Chondrocyte (in vitro differentiated cells): Measurements from ENCODE around the gene CCL23. TPM values are rescaled to one million over a fixed set of nuclear protein-coding genes. Genes with fewer than 3 reads are reported as not detected.
"Not testable (repeated sequence)": the region's sequence is repeated elsewhere in the genome, so short reads cannot be mapped to it uniquely, and the experiment has no call there.

Source experiments
- DNase-seq: peaks from one replicate; pipeline ENCODE4 v3.0.0; 2021; ENCODE audit warnings: mixed read lengths, low spot score
- H3K27ac Mint-ChIP-seq: one replicate; pipeline ENCODE4 v1.8.0; 2021; ENCODE audit warnings: mild to moderate bottlenecking, moderate library complexity, mixed read lengths; ENCODE audit not compliant: unreplicated experiment
- H3K27me3 Mint-ChIP-seq: 2 replicates; pipeline ENCODE4 v1.8.0; 2021; ENCODE audit warnings: low read depth, mixed read lengths
- H3K36me3 Mint-ChIP-seq: 2 replicates; pipeline ENCODE4 v1.8.0; 2021; ENCODE audit warnings: low read depth, mixed read lengths
- H3K4me1 Mint-ChIP-seq: 2 replicates; pipeline ENCODE4 v1.8.0; 2021; ENCODE audit warnings: low read depth, mild to moderate bottlenecking, mixed read lengths
- H3K4me3 Mint-ChIP-seq: one replicate; pipeline ENCODE4 v1.8.0; 2021; ENCODE audit warnings: mild to moderate bottlenecking, moderate library complexity, mixed read lengths; ENCODE audit not compliant: unreplicated experiment
- H3K9me3 Mint-ChIP-seq: 2 replicates; pipeline ENCODE4 v1.8.0; 2021; ENCODE audit warnings: low read depth, mixed read lengths
- total RNA-seq: library from RNA; stranded (reverse); gene quantifications from 3 replicates; pipeline ENCODE4 v1.2.1, GENCODE V29; 2021
- TF ChIP-seq, protein P1 (sequence below): fragments of 200-600 bp; sonication (generic); IDR thresholded peaks from 2 replicates; pipeline ENCODE4 v1.5.0; 2021; ENCODE audit warnings: antibody characterized with exemption, mild to moderate bottlenecking, moderate library complexity

CCL23 gene
- total RNA-seq, 1 donor from 2014 or later, result not detected

DNA sequence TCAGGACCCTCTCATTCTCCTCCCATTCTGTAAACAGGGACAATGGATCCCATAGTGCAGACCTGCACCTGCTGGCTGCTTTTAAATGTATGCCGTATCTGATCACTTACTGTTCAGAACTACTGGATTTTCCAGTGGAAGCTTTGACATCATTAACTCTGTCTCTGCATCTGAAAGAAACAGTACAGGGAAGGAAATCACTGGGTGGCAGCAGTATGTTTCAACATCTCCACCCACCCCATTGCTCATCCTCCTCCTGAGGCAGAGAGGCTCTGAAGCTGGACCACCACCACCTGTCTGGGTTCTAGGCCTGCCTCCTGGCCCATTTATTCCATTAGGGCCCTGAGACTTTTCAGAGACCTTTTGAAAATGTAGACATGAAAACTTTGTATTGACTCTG, 19.0 kb downstream of the CCL23 start:
- Mint-ChIP-seq H3K4me3 (no peak overlapping the region), H3K27me3 (peaks cover 33% of the 10 kb centered on the region), H3K9me3 (peaks cover 8% of the 10 kb centered on the region), H3K4me1 (no peaks in the 10 kb centered on the region), H3K27ac (no peak overlapping the region), H3K36me3 (no peaks in the 10 kb centered on the region)
- no peak for DNase-seq
- TF ChIP-seq, protein P1, sequence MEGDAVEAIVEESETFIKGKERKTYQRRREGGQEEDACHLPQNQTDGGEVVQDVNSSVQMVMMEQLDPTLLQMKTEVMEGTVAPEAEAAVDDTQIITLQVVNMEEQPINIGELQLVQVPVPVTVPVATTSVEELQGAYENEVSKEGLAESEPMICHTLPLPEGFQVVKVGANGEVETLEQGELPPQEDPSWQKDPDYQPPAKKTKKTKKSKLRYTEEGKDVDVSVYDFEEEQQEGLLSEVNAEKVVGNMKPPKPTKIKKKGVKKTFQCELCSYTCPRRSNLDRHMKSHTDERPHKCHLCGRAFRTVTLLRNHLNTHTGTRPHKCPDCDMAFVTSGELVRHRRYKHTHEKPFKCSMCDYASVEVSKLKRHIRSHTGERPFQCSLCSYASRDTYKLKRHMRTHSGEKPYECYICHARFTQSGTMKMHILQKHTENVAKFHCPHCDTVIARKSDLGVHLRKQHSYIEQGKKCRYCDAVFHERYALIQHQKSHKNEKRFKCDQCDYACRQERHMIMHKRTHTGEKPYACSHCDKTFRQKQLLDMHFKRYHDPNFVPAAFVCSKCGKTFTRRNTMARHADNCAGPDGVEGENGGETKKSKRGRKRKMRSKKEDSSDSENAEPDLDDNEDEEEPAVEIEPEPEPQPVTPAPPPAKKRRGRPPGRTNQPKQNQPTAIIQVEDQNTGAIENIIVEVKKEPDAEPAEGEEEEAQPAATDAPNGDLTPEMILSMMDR, result no peak

DNA sequence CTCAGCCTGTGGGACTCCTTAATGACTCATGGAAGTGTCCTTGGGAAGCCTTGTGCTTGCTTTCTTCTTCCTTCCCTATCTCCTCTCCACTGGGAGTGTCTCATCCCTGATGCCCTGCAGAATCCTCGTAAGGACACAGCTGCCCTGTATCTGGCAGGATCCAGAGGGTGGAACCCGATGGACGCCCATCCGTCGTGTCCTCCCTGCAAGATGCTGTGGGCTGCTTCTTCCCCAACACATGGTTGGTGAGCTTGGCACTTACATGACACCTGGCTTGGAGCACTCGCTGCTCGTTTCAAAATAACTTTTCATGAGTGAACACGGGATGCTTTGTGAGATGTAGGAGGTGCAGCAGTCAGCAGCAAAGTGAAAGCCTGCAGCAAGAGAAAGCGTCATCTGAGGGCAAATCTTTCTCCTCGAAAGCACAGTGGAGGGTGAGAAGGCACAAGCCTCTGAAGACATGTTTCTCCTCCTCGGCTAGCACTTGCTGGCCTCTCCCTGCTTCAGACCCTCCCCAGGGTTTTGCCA, 19.7 kb downstream of the CCL23 start:
- no peak for DNase-seq
- no peaks in the 10 kb centered on the region for H3K36me3 Mint-ChIP-seq
- H3K4me1 Mint-ChIP-seq, result no peaks in the 10 kb centered on the region
- H3K9me3 Mint-ChIP-seq, result peaks cover 8% of the 10 kb centered on the region
- TF ChIP-seq, protein P1, result no peak
- H3K27me3 Mint-ChIP-seq, result peaks cover 32% of the 10 kb centered on the region
- H3K4me3 Mint-ChIP-seq, result no peak overlapping the region
- no peak overlapping the region for H3K27ac Mint-ChIP-seq

DNA sequence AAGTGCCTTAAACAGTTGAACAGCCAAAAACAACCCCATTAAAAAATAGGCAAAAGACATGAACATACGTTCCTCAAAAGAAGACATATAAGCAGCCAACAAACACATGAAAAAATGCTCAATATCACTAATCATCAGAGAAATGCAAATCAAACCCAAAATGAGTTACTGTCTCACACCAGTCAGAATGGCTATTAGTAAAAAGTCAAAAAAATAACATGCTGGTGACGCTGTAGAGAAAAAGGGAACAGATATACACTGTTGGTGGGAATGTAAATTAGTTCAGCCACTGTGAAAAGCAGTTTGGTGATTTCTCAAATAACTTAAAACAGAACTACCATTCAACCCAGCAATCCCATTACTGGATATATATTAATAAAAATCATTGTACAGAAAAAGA, 22.4 kb downstream of the CCL23 start:
- H3K9me3 Mint-ChIP-seq, result not testable (repeated sequence)

DNA sequence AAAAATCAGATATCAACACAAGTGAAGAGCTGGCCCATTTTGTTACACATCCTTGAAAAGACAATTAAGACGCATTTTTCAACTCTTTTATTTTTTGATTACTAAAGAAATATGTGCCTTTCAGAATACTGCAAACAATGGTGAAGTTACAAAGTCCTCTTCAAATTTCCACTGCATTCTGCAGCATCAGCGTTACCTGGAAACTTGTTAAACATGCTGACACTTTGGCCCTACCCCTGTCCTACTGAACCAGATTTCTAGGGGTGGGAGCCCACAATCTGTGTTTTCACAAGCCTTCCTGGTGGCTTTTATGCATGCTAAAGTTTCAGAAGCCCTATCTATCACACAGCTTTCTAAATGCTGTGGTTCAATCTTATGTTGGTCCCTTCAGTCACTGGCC, 26.7 kb downstream of the CCL23 start:
- TF ChIP-seq, protein P1, result no peak
- Mint-ChIP-seq H3K4me1 (no peaks in the 10 kb centered on the region), H3K9me3 (peaks cover 16% of the 10 kb centered on the region), H3K27ac (no peak overlapping the region), H3K36me3 (no peaks in the 10 kb centered on the region), H3K4me3 (no peak overlapping the region), H3K27me3 (peaks cover 15% of the 10 kb centered on the region)
- no peak for DNase-seq

More for the DNA sequence above, 22.4 kb downstream of the CCL23 start:
- H3K4me1 Mint-ChIP-seq, H3K27ac Mint-ChIP-seq, H3K4me3 Mint-ChIP-seq, DNase-seq, H3K36me3 Mint-ChIP-seq: not testable (repeated sequence)
- H3K27me3 Mint-ChIP-seq, result peaks cover 25% of the 10 kb centered on the region

DNA sequence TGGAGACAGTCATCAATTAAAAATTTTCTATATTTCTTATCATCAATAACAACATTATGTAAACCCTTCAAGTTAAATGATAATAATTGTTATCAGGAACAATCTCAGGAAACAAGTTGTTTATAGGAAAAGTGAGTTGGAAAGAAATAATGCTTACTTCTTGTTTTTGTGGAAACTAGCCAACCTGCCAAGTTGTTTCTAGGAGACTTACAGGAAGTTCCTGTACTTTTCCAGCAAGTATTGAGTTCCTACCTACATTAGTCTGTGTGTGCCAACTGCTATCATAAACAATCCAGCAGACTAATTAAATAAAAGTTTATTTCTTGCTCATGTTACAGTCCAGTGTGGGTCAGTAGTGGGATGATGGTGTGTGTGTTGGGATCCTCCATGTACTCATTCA, 29.6 kb downstream of the CCL23 start:
- TF ChIP-seq, protein P1, result no peak
- H3K27me3 Mint-ChIP-seq, result peaks cover 10% of the 10 kb centered on the region
- peaks cover 8% of the 10 kb centered on the region for H3K9me3 Mint-ChIP-seq
- H3K27ac Mint-ChIP-seq, result no peak overlapping the region
- DNase-seq, result no peak
- H3K4me1 Mint-ChIP-seq, result no peaks in the 10 kb centered on the region
- H3K4me3 Mint-ChIP-seq, result no peak overlapping the region
- H3K36me3 Mint-ChIP-seq, result no peaks in the 10 kb centered on the region

DNA sequence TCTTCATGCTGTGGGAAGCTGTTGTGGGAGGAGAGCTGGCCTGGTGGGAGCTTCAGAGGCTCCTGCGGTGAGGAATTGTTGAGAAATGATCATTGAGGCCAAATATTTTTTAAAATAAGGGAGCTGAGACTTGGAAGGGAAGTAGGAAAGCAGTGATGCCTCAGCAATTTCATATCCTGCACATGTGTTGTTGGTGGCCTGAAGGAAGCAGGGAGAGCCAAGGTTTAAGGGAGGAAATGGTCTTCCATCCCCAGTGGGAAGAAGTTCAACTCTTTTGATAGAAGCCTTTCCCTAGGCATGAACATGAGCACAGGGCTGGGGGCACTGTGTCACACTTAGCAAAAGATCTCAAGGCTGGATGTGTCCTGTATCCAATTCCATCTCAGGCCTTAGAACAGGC, 31.1 kb downstream of the CCL23 start, which contains the start of gene CCL14:
TSS of gene CCL14 (minus strand) at position 87 of the 400 bp plus-strand sequence. CDS start at position 7, 80 bp downstream.
- TF ChIP-seq, protein P1, result no peak

More for the DNA sequence above, 31.1 kb downstream of the CCL23 start, which contains the start of gene CCL14:
- Mint-ChIP-seq H3K9me3 (peaks cover 8% of the 10 kb centered on the region), H3K27ac (no peak within 1 kb of the TSS), H3K36me3 (no peaks in the 10 kb centered on the region), H3K4me1 (no peaks in the 10 kb centered on the region), H3K4me3 (no peak within 1 kb of the TSS), H3K27me3 (peaks cover 14% of the 10 kb centered on the region)
- no peak for DNase-seq
